ENCODE results near the gene GBA2. TPM values are rescaled to one million over a fixed set of nuclear protein-coding genes. Genes with fewer than 3 reads are reported as not detected.

GBA2 gene
- total RNA-seq, 1 donor from 2014 or later, result 84.7 TPM

GRCh38 chr9:35728041-35728971 lies 20.7 kb downstream of the GBA2 start:
- H3K27ac Mint-ChIP-seq, result no peak overlapping the region
- peaks cover 5% of the 10 kb centered on the region for H3K4me1 Mint-ChIP-seq
- no peaks in the 10 kb centered on the region for H3K9me3 Mint-ChIP-seq
- DNase-seq (ENCODE audit: low spot score in 2 of 2, unreplicated experiment in 2 of 2), result peak in 1 of 2 experiments; percentile 62
- no peaks in the 10 kb centered on the region for H3K27me3 Mint-ChIP-seq (ENCODE audit: low read depth)
- peaks cover 14% of the 10 kb centered on the region for H3K36me3 Mint-ChIP-seq
- no peak overlapping the region for H3K4me3 Mint-ChIP-seq
- TF ChIP-seq CTCF (IDR thresholded peaks at IDR 0.05; ENCODE audit: unreplicated experiment), result no peak

GRCh38 chr9:35727676-35728040 lies 21.4 kb downstream of the GBA2 start:
- Mint-ChIP-seq H3K4me1 (no peaks in the 10 kb centered on the region), H3K4me3 (no peak overlapping the region), H3K9me3 (no peaks in the 10 kb centered on the region), H3K27me3 (ENCODE audit: low read depth) (no peaks in the 10 kb centered on the region), H3K27ac (no peak overlapping the region), H3K36me3 (peaks cover 16% of the 10 kb centered on the region)
- DNase-seq (ENCODE audit: low spot score in 2 of 2, unreplicated experiment in 2 of 2), result no peak
- no peak for TF ChIP-seq CTCF (IDR thresholded peaks at IDR 0.05; ENCODE audit: unreplicated experiment)

- H3K36me3 Mint-ChIP-seq, result peaks cover 22% of the 10 kb centered on the region
- H3K9me3 Mint-ChIP-seq, result no peaks in the 10 kb centered on the region
- H3K27ac Mint-ChIP-seq, result no peak overlapping the region
- no peak for TF ChIP-seq CTCF (IDR thresholded peaks at IDR 0.05; ENCODE audit: unreplicated experiment)
- DNase-seq (ENCODE audit: low spot score in 2 of 2, unreplicated experiment in 2 of 2), result no peak
- H3K4me1 Mint-ChIP-seq, result no peaks in the 10 kb centered on the region
- peak overlapping the region; percentile 33 for H3K4me3 Mint-ChIP-seq
- no peaks in the 10 kb centered on the region for H3K27me3 Mint-ChIP-seq (ENCODE audit: low read depth)
These were observed 22.1 kb downstream of the GBA2 start for GRCh38 chr9:35726931-35727330.

- no peak for TF ChIP-seq CTCF (IDR thresholded peaks at IDR 0.05; ENCODE audit: unreplicated experiment)
- Mint-ChIP-seq H3K36me3 (peaks cover 30% of the 10 kb centered on the region), H3K4me1 (no peaks in the 10 kb centered on the region), H3K4me3 (no peak overlapping the region), H3K27ac (no peak overlapping the region), H3K9me3 (no peaks in the 10 kb centered on the region), H3K27me3 (ENCODE audit: low read depth) (no peaks in the 10 kb centered on the region)
- no peak for DNase-seq (ENCODE audit: low spot score in 2 of 2, unreplicated experiment in 2 of 2)
These were observed 23.7 kb downstream of the GBA2 start for GRCh38 chr9:35725362-35725761.

GRCh38 chr9:35723908-35724307 lies 25.1 kb downstream of the GBA2 start:
- Mint-ChIP-seq H3K27me3 (ENCODE audit: low read depth) (no peaks in the 10 kb centered on the region), H3K27ac (no peak overlapping the region), H3K36me3 (peaks cover 40% of the 10 kb centered on the region), H3K9me3 (no peaks in the 10 kb centered on the region), H3K4me1 (no peaks in the 10 kb centered on the region), H3K4me3 (no peak overlapping the region)
- no peak for DNase-seq (ENCODE audit: low spot score in 2 of 2, unreplicated experiment in 2 of 2)
- TF ChIP-seq CTCF (IDR thresholded peaks at IDR 0.05; ENCODE audit: unreplicated experiment), result no peak

All from mesothelial cell of epicardium (in vitro differentiated cells).